ENCODE data around the gene BTBD9. TPM values are rescaled to one million over a fixed set of nuclear protein-coding genes. Genes with fewer than 3 reads are reported as not detected.

Gene BTBD9
- total RNA-seq, 1 donor from 2014 or later = 4.5 TPM

DNA sequence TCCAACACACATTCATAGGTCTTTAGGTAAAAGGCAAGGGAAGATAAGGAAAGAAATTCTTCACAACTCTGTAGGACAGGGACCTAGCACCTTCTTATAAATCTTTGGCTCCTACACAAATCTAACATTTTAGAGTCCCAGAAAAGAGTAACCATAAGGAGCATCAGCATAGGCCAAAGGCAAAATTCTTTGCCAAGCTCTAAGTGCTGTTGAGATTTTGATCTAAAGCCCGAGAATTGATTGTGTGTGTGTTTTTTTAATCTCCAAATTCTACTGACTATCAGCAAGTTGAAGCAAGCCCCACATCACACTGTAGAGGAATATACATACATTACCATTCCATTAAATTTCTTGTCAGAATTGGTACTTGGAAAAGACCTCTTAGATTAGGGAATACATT lies 233.6 kb downstream of the BTBD9 start:
- FAIRE-seq (no peak), DNase-seq (ENCODE audit: low read depth) (no peak)
- TF ChIP-seq, protein P1, sequence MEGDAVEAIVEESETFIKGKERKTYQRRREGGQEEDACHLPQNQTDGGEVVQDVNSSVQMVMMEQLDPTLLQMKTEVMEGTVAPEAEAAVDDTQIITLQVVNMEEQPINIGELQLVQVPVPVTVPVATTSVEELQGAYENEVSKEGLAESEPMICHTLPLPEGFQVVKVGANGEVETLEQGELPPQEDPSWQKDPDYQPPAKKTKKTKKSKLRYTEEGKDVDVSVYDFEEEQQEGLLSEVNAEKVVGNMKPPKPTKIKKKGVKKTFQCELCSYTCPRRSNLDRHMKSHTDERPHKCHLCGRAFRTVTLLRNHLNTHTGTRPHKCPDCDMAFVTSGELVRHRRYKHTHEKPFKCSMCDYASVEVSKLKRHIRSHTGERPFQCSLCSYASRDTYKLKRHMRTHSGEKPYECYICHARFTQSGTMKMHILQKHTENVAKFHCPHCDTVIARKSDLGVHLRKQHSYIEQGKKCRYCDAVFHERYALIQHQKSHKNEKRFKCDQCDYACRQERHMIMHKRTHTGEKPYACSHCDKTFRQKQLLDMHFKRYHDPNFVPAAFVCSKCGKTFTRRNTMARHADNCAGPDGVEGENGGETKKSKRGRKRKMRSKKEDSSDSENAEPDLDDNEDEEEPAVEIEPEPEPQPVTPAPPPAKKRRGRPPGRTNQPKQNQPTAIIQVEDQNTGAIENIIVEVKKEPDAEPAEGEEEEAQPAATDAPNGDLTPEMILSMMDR (IDR thresholded peaks at IDR 0.05; ENCODE audit: insufficient read depth, low read length, severe bottlenecking) = no peak

DNA sequence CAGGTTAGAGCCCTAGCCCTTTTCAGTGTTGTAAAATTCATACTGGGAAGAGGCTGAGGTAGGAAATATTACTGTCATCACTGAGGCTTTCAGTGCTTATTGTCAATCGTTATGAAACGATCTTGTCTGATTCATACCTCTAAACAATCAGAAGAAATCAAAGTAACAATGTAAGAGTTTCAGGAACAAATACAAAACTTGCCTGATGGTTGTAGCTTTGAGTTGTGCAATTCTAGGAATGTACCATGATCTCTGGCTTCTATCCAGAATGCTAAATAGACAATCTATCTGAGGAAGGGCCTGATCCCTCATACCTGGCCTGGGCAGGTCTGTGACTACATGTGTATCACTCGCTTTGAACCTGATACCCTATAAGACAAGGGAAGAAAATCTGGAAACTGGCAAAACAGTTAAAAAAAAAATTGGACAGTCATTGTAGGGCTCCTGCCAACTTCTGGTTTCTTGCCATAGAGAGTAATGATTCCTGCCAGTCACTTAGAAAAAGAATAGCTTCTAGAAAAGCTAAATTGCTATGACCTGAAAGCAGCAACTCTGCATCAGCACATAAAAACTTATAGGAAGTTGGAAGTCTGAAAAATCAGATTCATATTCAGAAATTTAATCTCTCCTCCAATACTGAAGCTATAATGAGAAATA lies 234.7 kb downstream of the BTBD9 start:
- TF ChIP-seq, protein P1 (IDR thresholded peaks at IDR 0.05; ENCODE audit: insufficient read depth, low read length, severe bottlenecking) = no peak
- Histone ChIP-seq H3K27me3 (ENCODE audit: control insufficient read depth, insufficient read depth, low read length) (no peaks in the 10 kb centered on the region), H3K4me3 (ENCODE audit: low read depth, low read length) (no peak overlapping the region), H3K36me3 (ENCODE audit: control insufficient read depth, insufficient read depth, low read length) (no peaks in the 10 kb centered on the region)
- FAIRE-seq (peak; percentile 96), DNase-seq (ENCODE audit: low read depth) (peak; percentile 97)

More for the DNA sequence above, 233.6 kb downstream of the BTBD9 start:
- Histone ChIP-seq H3K4me3 (ENCODE audit: low read depth, low read length) (no peak overlapping the region), H3K36me3 (ENCODE audit: control insufficient read depth, insufficient read depth, low read length) (no peaks in the 10 kb centered on the region), H3K27me3 (ENCODE audit: control insufficient read depth, insufficient read depth, low read length) (no peaks in the 10 kb centered on the region)

DNA sequence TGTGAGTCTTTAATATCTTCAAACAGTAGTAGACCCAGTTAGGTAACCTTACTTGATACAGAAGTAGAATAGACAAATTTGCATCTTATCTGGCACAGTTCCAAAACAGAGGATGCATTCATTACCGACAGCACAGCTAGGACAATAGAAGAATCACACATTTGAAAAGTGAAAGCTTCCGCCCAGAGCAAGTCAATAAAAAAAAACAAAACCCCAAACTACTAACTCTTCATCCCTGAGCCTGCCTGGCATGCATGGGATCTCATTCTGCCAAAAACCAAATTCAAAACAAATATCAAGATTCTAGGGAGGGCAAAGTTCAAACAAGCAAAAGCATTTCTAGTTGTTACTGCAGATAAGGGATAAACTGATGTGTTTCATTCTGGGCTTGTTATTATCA lies 235.4 kb downstream of the BTBD9 start:
- FAIRE-seq (no peak), DNase-seq (ENCODE audit: low read depth) (peak; percentile 22)
- Histone ChIP-seq H3K36me3 (ENCODE audit: control insufficient read depth, insufficient read depth, low read length) (no peaks in the 10 kb centered on the region), H3K4me3 (ENCODE audit: low read depth, low read length) (no peak overlapping the region), H3K27me3 (ENCODE audit: control insufficient read depth, insufficient read depth, low read length) (no peaks in the 10 kb centered on the region)
- TF ChIP-seq, protein P1 (IDR thresholded peaks at IDR 0.05; ENCODE audit: insufficient read depth, low read length, severe bottlenecking) = no peak

DNA sequence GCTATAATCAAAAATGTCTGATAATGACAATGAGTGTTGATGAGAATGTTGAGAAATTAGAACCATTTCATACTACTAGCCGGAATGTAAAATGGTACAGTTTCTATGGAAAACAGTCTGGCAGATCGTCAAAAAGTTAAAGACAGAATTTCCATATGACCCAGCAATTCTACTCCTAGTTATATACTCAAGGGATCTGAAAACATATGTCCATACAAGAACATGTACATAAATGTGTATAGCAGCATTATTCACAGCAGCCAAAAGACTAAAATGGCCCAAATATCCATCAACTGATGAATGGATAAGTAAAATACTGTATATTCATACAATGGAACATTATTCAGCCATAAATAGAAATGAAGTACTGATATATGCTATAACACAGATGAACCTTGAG lies 236.2 kb downstream of the BTBD9 start:
- Histone ChIP-seq H3K27me3 (ENCODE audit: control insufficient read depth, insufficient read depth, low read length) (no peaks in the 10 kb centered on the region), H3K4me3 (ENCODE audit: low read depth, low read length) (no peak overlapping the region), H3K36me3 (ENCODE audit: control insufficient read depth, insufficient read depth, low read length) (no peaks in the 10 kb centered on the region)
- FAIRE-seq = no peak
- DNase-seq (ENCODE audit: low read depth) = no peak
- TF ChIP-seq, protein P1 (IDR thresholded peaks at IDR 0.05; ENCODE audit: insufficient read depth, low read length, severe bottlenecking) = no peak

DNA sequence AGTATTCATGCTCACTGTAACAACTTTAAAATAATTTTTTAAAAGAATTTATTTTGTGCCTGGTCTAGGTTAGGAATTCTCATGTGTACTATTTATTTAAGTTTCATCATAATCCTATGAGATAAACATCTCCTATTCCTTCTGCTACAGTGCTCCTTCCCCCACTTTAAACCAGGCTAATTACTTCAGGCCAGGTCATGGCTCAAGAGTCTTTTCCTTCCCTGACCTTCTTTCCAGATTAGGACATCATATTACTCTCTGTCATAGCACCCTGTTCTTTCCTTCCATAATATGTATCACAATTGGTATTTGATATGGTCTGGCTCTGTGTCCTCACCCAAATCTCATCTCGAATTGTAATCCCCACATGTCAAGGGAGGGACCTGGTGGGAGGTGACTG lies 239.0 kb downstream of the BTBD9 start:
- DNase-seq (ENCODE audit: low read depth) (no peak), FAIRE-seq (no peak)
- TF ChIP-seq, protein P1 (IDR thresholded peaks at IDR 0.05; ENCODE audit: insufficient read depth, low read length, severe bottlenecking) = no peak
- no peak overlapping the region for H3K4me3 ChIP-seq (ENCODE audit: low read depth, low read length)
- no peaks in the 10 kb centered on the region for H3K27me3 ChIP-seq (ENCODE audit: control insufficient read depth, insufficient read depth, low read length)
- H3K36me3 ChIP-seq (ENCODE audit: control insufficient read depth, insufficient read depth, low read length) = no peaks in the 10 kb centered on the region

DNA sequence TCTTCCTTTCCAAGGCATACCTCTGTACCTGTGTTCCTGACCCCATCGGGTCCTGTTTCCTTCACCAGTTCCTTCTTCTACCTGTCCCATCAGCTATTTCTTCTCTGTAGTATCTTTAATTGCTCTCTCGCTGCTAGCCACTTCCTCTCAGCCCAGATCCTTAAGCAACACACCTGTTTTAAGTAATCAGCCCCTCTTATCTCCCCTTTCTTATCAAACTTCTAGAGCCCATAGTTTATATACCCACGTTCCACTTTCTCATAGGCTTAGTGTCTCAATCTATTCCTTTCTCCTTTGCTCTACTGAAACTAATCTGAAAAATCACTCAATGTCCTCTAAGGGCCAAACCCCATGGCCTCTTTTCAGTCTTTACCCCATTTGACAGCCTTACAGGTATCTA lies 239.6 kb downstream of the BTBD9 start:
- TF ChIP-seq, protein P1 (IDR thresholded peaks at IDR 0.05; ENCODE audit: insufficient read depth, low read length, severe bottlenecking) = no peak
- H3K27me3 ChIP-seq (ENCODE audit: control insufficient read depth, insufficient read depth, low read length) = no peaks in the 10 kb centered on the region
- H3K4me3 ChIP-seq (ENCODE audit: low read depth, low read length) = no peak overlapping the region
- DNase-seq (ENCODE audit: low read depth) (no peak), FAIRE-seq (no peak)
- H3K36me3 ChIP-seq (ENCODE audit: control insufficient read depth, insufficient read depth, low read length) = no peaks in the 10 kb centered on the region

Measured in bronchial epithelial cell (primary cell).